Osteoblast (primary cell): ENCODE measurements around the gene MED16. TPM values are rescaled to one million over a fixed set of nuclear protein-coding genes. Genes with fewer than 3 reads are reported as not detected.

Experiments used
- DNase-seq: peaks from one replicate; pipeline ENCODE4 v3.0.0; 2011; ENCODE audit warnings: low spot score, mixed read lengths; ENCODE audit not compliant: insufficient read length; ENCODE audit errors: missing footprints
- H2AFZ ChIP-seq: 2 replicates; pipeline ENCODE4 v1.6.0; 2011; ENCODE audit warnings: mild to moderate bottlenecking, low read length
- H3K27ac ChIP-seq: 2 replicates; pipeline ENCODE4 v1.5.1; 2011; ENCODE audit warnings: mild to moderate bottlenecking, low read depth, low read length, moderate library complexity
- H3K27me3 ChIP-seq: 2 replicates; pipeline ENCODE4 v1.6.0; 2012; ENCODE audit warnings: mild to moderate bottlenecking, control low read depth, inconsistent platforms, low read length, moderate library complexity; ENCODE audit not compliant: insufficient read depth
- H3K36me3 ChIP-seq: 2 replicates; pipeline ENCODE4 v1.5.1; 2011; ENCODE audit warnings: mild to moderate bottlenecking, low read length, control low read depth, moderate library complexity; ENCODE audit not compliant: insufficient read depth
- H3K4me1 ChIP-seq: 2 replicates; pipeline ENCODE4 v1.5.1; 2011; ENCODE audit warnings: mild to moderate bottlenecking, low read length, control low read depth, moderate library complexity; ENCODE audit not compliant: insufficient read depth
- H3K4me2 ChIP-seq: 2 replicates; pipeline ENCODE4 v1.6.0; 2011; ENCODE audit warnings: mild to moderate bottlenecking, low read length; ENCODE audit not compliant: insufficient read depth
- H3K4me3 ChIP-seq: fragments of 200-600 bp; sonication (generic); 3 replicates; pipeline ENCODE4 v1.5.1; 2012; ENCODE audit warnings: mild to moderate bottlenecking, low read length, inconsistent platforms; ENCODE audit not compliant: insufficient read depth
- H3K79me2 ChIP-seq: 2 replicates; pipeline ENCODE4 v1.6.0; 2012; ENCODE audit warnings: mild to moderate bottlenecking, low read length, control low read depth, inconsistent platforms; ENCODE audit not compliant: insufficient read depth
- H3K9me3 ChIP-seq: 2 replicates; pipeline ENCODE4 v1.5.1; 2011; ENCODE audit warnings: low read depth, low read length, control low read depth
- H4K20me1 ChIP-seq: 2 replicates; pipeline ENCODE4 v1.6.0; 2012; ENCODE audit warnings: mild to moderate bottlenecking, low read length, control low read depth; ENCODE audit not compliant: insufficient read depth
- total RNA-seq: library from RNA; depleted of rRNA; stranded (reverse); fragments of >200 nt; gene quantifications from 2 replicates; pipeline ENCODE4 v1.2.3, GENCODE V29; 2012
- TF ChIP-seq, protein P1 (sequence below): IDR thresholded peaks from 2 replicates; pipeline ENCODE4 v1.5.1; 2011; ENCODE audit warnings: mild to moderate bottlenecking, low read depth, low read length, moderate library complexity; ENCODE audit errors: extremely low read depth

Gene MED16
- total RNA-seq, 1 donor, result 20.6 TPM

GRCh38 chr19:867855-868457, 25.0 kb downstream of the MED16 start:
- Histone ChIP-seq H2AFZ (no peak overlapping the region), H3K27ac (no peak overlapping the region), H3K79me2 (no peaks in the 10 kb centered on the region), H3K4me3 (no peak overlapping the region), H3K36me3 (peaks cover 18% of the 10 kb centered on the region), H3K4me2 (no peak overlapping the region), H3K4me1 (peaks cover 16% of the 10 kb centered on the region), H3K27me3 (no peaks in the 10 kb centered on the region), H4K20me1 (peaks cover 11% of the 10 kb centered on the region), H3K9me3 (no peaks in the 10 kb centered on the region)
- TF ChIP-seq, protein P1, sequence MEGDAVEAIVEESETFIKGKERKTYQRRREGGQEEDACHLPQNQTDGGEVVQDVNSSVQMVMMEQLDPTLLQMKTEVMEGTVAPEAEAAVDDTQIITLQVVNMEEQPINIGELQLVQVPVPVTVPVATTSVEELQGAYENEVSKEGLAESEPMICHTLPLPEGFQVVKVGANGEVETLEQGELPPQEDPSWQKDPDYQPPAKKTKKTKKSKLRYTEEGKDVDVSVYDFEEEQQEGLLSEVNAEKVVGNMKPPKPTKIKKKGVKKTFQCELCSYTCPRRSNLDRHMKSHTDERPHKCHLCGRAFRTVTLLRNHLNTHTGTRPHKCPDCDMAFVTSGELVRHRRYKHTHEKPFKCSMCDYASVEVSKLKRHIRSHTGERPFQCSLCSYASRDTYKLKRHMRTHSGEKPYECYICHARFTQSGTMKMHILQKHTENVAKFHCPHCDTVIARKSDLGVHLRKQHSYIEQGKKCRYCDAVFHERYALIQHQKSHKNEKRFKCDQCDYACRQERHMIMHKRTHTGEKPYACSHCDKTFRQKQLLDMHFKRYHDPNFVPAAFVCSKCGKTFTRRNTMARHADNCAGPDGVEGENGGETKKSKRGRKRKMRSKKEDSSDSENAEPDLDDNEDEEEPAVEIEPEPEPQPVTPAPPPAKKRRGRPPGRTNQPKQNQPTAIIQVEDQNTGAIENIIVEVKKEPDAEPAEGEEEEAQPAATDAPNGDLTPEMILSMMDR, result no peak
- DNase-seq, result no peak

DNA sequence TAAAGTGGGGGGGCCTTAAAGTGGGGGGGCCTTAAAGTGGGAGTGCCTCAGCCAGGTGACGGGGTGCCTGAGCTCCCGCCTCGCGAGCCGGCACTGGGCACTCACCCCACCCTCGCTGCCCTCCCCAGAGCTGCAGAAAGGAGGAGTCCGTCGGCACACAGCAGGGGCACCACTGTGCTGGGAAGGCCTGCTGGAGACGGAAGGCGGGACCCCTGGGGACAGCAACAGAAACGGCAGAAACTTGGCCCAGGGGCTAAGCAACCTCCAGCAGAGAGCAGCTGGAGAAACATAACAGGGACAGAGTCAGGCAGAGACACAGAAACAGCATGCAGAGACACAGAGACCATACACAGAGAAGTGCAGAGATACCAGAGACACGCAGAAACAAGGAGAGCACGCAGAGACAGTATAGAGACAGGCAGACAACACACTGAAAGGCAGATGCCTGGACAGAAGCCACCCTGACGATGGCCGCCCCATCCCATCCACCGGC, 25.6 kb downstream of the MED16 start:
- Histone ChIP-seq H3K4me2 (no peak overlapping the region), H2AFZ (no peak overlapping the region), H3K9me3 (no peaks in the 10 kb centered on the region), H4K20me1 (peaks cover 11% of the 10 kb centered on the region), H3K4me3 (no peak overlapping the region), H3K79me2 (no peaks in the 10 kb centered on the region), H3K4me1 (peaks cover 16% of the 10 kb centered on the region), H3K36me3 (peaks cover 18% of the 10 kb centered on the region), H3K27me3 (no peaks in the 10 kb centered on the region), H3K27ac (no peak overlapping the region)
- TF ChIP-seq, protein P1, result no peak
- DNase-seq, result no peak

- H3K4me1 ChIP-seq, result peaks cover 16% of the 10 kb centered on the region
- H3K36me3 ChIP-seq, result peaks cover 18% of the 10 kb centered on the region
- no peak overlapping the region for H3K4me3 ChIP-seq
- no peaks in the 10 kb centered on the region for H3K9me3 ChIP-seq
- H2AFZ ChIP-seq, result no peak overlapping the region
- no peak overlapping the region for H3K4me2 ChIP-seq
- DNase-seq, result no peak
- TF ChIP-seq, protein P1, result no peak
- H3K27me3 ChIP-seq, result no peaks in the 10 kb centered on the region
- no peaks in the 10 kb centered on the region for H3K79me2 ChIP-seq
- H3K27ac ChIP-seq, result no peak overlapping the region
- peaks cover 8% of the 10 kb centered on the region for H4K20me1 ChIP-seq
Observed at GRCh38 chr19:866769-867300, 26.2 kb downstream of the MED16 start.

- Histone ChIP-seq H2AFZ (no peak overlapping the region), H3K27me3 (peaks cover 11% of the 10 kb centered on the region), H3K79me2 (no peaks in the 10 kb centered on the region), H3K36me3 (peaks cover 11% of the 10 kb centered on the region), H3K4me2 (no peak overlapping the region), H3K9me3 (no peaks in the 10 kb centered on the region), H3K27ac (no peak overlapping the region), H3K4me3 (no peak overlapping the region), H3K4me1 (peaks cover 3% of the 10 kb centered on the region), H4K20me1 (no peaks in the 10 kb centered on the region)
- TF ChIP-seq, protein P1, result no peak
- DNase-seq, result no peak
Observed at GRCh38 chr19:863315-863620, 29.7 kb downstream of the MED16 start.
